ENCODE measurements around the gene GPR150. TPM values are rescaled to one million over a fixed set of nuclear protein-coding genes. Genes with fewer than 3 reads are reported as not detected.
A peak's percentile ranks its signal among the peaks of the same experiment; 100 is the strongest.

GPR150 gene
- total and polyA plus RNA-seq, 2 of the 13 experiments (the other 11 are each of a cell fraction or from before 2014, with no cell fraction given), result 0.03 TPM; not detected in 1

DNA sequence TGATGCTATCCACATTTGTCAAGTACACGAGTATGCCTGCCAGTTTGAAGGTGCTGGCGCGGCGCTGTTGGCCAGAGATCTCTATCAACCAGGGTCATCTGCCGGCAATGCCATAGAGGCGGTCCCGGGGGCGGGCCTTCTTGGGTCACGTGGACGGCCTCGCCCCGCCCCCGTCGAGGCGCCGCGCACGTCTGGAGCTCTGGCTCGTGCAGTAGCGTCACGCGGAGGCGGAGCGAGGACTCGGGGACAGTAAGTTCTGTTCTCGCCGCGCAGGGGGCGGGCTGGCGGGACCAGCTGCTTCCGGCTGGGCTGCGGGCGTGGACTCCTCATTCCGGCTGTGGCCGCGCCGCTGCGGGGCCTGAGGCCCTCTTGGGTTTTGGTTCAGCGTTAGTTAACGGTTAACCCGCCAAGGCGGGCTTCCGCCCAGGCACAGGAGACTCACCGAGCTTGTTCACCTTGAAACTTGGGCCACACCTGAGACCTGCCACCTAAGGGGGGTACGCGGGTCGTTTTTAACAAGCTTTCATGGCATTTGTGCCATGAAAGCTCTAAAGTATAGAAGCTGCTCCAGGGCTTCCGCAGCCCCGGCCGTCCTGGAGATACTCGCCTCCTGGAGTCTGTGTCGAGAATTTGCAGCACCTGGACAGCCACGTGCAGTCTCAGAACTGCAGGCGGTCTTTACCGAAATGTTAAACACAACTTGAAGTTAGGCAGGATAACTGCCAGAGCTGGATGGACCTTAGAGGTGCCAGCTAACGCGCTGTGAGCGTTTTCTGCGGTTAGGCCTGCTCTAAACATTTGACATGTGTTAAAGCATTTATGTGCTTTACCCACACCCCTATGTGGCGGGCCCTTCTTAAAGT is 26.9 kb downstream of the GPR150 start, which contains the start of gene RFESD (continued):
- no peak for TF ChIP-seq ZNF256 (CRISPR knock-in tag; conservative IDR thresholded peaks at IDR 0.05)
- TF ChIP-seq MXD4 (CRISPR knock-in tag; IDR thresholded peaks at IDR 0.05), result peak; percentile 90
- TF ChIP-seq, protein P1, sequence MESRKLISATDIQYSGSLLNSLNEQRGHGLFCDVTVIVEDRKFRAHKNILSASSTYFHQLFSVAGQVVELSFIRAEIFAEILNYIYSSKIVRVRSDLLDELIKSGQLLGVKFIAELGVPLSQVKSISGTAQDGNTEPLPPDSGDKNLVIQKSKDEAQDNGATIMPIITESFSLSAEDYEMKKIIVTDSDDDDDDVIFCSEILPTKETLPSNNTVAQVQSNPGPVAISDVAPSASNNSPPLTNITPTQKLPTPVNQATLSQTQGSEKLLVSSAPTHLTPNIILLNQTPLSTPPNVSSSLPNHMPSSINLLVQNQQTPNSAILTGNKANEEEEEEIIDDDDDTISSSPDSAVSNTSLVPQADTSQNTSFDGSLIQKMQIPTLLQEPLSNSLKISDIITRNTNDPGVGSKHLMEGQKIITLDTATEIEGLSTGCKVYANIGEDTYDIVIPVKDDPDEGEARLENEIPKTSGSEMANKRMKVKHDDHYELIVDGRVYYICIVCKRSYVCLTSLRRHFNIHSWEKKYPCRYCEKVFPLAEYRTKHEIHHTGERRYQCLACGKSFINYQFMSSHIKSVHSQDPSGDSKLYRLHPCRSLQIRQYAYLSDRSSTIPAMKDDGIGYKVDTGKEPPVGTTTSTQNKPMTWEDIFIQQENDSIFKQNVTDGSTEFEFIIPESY (CRISPR knock-in tag; IDR thresholded peaks at IDR 0.05), result peak; percentile 65; the same call in 1 of the 2 replicates
- TF ChIP-seq, protein P2, sequence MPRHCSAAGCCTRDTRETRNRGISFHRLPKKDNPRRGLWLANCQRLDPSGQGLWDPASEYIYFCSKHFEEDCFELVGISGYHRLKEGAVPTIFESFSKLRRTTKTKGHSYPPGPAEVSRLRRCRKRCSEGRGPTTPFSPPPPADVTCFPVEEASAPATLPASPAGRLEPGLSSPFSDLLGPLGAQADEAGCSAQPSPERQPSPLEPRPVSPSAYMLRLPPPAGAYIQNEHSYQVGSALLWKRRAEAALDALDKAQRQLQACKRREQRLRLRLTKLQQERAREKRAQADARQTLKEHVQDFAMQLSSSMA (CRISPR knock-in tag; IDR thresholded peaks at IDR 0.05), result no peak

DNA sequence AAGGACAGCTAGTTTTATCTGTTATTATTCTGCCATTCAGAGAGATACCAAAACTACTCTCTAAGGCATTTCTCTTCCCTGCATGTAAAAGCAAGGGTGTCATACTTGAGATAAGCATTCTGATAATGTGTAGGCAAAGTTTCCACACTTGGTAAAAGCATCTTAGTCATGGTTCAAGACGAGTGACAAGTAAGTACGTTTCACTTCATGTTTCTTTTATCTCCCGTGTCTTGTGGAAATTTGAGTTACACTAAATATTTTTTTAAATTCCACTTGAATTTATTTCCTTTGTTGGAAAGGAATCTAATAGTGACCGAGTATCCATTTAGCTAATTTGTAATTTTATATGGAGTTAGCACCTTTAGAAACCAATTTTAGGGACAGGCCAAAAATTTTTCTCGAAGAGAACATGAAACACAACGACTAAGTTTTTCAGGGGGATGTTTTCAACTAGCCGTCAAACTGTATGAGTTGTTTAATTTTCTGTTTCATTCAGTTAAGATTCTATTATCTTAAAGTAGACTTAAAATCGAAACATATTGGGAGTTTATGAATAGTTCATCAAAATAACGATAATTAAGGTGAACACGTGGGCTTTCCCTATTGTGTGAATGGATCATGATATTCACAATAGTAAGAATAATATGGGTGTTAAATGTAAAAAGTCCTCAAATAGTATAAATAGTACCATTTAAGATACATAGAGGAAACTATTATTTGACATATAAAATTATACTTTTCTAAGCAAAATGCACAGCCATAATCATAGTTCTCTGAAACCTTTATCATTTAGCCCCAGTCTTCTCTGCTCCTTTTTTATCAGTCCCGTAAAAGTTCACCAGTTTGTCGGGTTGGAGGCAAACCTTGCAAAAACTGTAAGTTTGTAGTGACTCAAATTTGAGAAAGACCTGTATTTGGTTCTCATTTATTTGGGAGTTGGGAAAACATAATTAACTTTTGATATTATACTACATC is 28.3 kb downstream of the GPR150 start:
- no peak overlapping the region for H3K27ac ChIP-seq (ENCODE audit: extremely low read length, insufficient read depth, low read length)
- POLR2A ChIA-PET, result interaction anchor here (1.5 to 1.9 kb wide), 3 partner anchors 82 to 311 kb away, joined by 3 to 14 read pairs (median 5); partner anchors contain the start of gene RHOBTB3
- no peaks in the 10 kb centered on the region for H4K20me1 ChIP-seq (ENCODE audit: insufficient read depth, low read length)
- CTCF ChIA-PET (ENCODE audit: low intra/inter-chr PET ratio, low total read pairs), result no interaction called here
- no peak overlapping the region for H3K4me2 ChIP-seq (ENCODE audit: low read depth, low read length)
- in situ Hi-C loops (cut with HindIII; ENCODE audit: extremely low pct_ligation_motif_present, low pct_unique_long_range_greater_than_20kb) (loop anchor here (25.0 kb wide), 1 partner anchor 689 kb away; no protein-coding TSS in a partner anchor), intact Hi-C loops (cut with micrococcal nuclease; ENCODE audit: unreplicated experiment) (loop anchor here (5.0 to 10.0 kb wide), 4 partner anchors 84 to 947 kb away; partner anchors contain the start of genes ARSK, RHOBTB3 and SKIC3)
- no peak overlapping the region for H3K9ac ChIP-seq (ENCODE audit: insufficient read depth, low read depth, low read length)
- H3K36me3 ChIP-seq (replicated peaks in 1 of 2; ENCODE audit: control insufficient read depth in 1 of 2, insufficient read depth in 2 of 2, low read length in 2 of 2), result no peaks in the 10 kb centered on the region
- FAIRE-seq (no peak), DNase-seq (ENCODE audit: low spot score) (no peak), ATAC-seq (no peak)
- H3K9me3 ChIP-seq (ENCODE audit: low read length), result no peaks in the 10 kb centered on the region
- 95% methylated on average over 12 of the region's 12 CpGs for WGBS (ENCODE audit: low lambda C conversion rate)
- H3K4me3 ChIP-seq (replicated peaks in 1 of 3; ENCODE audit: insufficient read depth in 1 of 3, low read depth in 2 of 3, low read length in 3 of 3), result no peak overlapping the region
- no peaks in the 10 kb centered on the region for H3K79me2 ChIP-seq (ENCODE audit: insufficient read depth, low read length)
- no peak overlapping the region for H2AFZ ChIP-seq (ENCODE audit: low read length)
- BruUV-seq (replicated peaks), result no TSS peak
- no peaks in the 10 kb centered on the region for H3K27me3 ChIP-seq (ENCODE audit: control insufficient read depth in 1 of 2, insufficient read depth in 2 of 2, low read length in 2 of 2)
- H3K4me1 ChIP-seq (ENCODE audit: insufficient read depth, low read length), result peaks cover 42% of the 10 kb centered on the region
- TF ChIP-seq, protein P3, sequence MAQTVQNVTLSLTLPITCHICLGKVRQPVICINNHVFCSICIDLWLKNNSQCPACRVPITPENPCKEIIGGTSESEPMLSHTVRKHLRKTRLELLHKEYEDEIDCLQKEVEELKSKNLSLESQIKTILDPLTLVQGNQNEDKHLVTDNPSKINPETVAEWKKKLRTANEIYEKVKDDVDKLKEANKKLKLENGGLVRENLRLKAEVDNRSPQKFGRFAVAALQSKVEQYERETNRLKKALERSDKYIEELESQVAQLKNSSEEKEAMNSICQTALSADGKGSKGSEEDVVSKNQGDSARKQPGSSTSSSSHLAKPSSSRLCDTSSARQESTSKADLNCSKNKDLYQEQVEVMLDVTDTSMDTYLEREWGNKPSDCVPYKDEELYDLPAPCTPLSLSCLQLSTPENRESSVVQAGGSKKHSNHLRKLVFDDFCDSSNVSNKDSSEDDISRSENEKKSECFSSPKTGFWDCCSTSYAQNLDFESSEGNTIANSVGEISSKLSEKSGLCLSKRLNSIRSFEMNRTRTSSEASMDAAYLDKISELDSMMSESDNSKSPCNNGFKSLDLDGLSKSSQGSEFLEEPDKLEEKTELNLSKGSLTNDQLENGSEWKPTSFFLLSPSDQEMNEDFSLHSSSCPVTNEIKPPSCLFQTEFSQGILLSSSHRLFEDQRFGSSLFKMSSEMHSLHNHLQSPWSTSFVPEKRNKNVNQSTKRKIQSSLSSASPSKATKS (CRISPR knock-in tag; IDR thresholded peaks at IDR 0.05), result no peak
- no peak for TF ChIP-seq ZZZ3 (CRISPR knock-in tag; IDR thresholded peaks at IDR 0.05; ENCODE audit: borderline replicate concordance)
- no peak for TF ChIP-seq SOX13 (IDR thresholded peaks at IDR 0.05)
- no peak for TF ChIP-seq SOX13 (CRISPR knock-in tag; conservative IDR thresholded peaks at IDR 0.05 in 1 of 2, IDR thresholded peaks at IDR 0.05 in 1 of 2)
- TF ChIP-seq, protein P4, sequence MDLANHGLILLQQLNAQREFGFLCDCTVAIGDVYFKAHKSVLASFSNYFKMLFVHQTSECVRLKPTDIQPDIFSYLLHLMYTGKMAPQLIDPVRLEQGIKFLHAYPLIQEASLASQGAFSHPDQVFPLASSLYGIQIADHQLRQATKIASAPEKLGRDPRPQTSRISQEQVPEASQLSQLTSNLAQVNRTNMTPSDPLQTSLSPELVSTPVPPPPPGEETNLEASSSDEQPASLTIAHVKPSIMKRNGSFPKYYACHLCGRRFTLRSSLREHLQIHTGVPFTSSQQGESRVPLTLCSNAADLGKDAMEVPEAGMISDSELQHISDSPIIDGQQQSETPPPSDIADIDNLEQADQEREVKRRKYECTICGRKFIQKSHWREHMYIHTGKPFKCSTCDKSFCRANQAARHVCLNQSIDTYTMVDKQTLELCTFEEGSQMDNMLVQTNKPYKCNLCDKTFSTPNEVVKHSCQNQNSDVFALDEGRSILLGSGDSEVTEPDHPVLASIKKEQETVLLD (CRISPR knock-in tag; IDR thresholded peaks at IDR 0.05; ENCODE audit: low read depth), result no peak
- no peak for TF ChIP-seq ZNF768 (CRISPR knock-in tag; IDR thresholded peaks at IDR 0.05)
- TF ChIP-seq, protein P5, sequence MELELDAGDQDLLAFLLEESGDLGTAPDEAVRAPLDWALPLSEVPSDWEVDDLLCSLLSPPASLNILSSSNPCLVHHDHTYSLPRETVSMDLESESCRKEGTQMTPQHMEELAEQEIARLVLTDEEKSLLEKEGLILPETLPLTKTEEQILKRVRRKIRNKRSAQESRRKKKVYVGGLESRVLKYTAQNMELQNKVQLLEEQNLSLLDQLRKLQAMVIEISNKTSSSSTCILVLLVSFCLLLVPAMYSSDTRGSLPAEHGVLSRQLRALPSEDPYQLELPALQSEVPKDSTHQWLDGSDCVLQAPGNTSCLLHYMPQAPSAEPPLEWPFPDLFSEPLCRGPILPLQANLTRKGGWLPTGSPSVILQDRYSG (CRISPR knock-in tag; IDR thresholded peaks at IDR 0.05), result no peak
